GM21825 (cell line): Measurements from ENCODE around the gene CDH13.

Source experiments
- ATAC-seq: cut with Tn5 transposase; IDR thresholded peaks from one replicate; pipeline ENCODE4 v1.9.1; 2021; ENCODE audit warnings: mild to moderate bottlenecking, moderate library complexity; ENCODE audit not compliant: unreplicated experiment

The CDH13 gene

DNA sequence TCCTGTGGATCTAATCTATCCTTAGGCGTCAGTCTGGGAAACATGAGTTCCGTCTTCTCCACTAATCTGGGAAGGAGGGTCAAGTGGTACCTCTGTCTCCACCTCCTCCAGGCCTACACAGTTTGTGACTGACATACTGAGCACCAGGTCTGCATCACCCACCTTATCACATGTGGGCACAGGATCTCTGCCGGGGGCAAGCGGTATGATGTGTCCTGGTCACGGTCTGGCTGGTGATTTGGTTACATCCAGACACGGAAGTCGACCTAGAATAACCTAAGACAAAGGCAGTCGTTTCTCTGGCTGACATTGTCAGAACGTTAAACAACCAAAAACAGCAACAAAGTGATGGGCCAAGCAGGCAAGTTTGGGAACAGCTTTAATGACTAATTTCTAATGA is 1098.5 kb downstream of the CDH13 start:
- ATAC-seq = no peak

DNA sequence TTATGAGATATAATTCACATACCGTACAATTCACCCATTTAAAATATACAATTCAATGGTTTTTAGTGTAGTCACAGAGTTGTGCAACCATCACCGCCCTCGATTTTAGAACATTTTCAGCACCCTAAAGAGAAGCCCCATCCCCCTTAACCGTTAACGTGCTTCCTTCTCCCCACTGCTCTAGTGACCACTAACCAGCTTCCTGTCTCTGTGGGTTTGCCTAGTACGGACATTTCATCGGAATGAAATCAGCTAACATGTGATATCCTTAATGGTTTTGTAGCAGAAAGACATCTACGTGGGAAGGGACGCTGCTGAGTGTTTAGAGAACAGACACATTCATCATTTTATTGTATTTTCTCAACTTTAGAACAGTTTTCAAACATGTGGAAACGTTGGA is 1100.2 kb downstream of the CDH13 start:
- no peak for ATAC-seq

DNA sequence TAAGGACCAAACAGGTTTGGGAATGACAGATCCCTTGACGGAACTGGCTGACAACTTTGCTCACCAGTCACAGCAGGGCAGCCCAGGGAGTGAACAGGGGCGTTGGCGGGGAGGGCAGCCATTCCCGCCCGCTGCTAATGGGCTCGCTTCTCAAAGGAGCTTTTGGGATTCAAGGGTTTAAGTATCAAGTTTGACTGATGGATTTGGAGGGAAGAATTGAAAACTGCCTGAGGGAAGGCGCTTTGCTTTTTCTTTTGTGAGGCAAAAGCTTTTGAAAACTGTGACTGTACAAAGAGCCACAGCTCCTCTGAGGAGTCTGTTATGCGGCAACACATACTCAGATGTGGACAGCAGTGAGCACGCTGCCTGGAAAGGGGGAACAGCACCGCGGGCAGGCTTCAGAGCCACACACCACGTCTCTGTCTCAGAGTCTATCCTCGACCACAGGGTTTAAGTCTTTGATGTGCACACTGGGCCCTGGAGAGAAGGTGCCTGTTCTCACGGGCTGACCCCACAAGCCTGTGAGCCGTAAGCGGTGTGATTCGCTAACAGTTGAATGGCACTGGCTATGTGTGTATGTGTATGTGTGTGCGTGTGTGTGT is 1101.1 kb downstream of the CDH13 start:
- ATAC-seq = no peak

DNA sequence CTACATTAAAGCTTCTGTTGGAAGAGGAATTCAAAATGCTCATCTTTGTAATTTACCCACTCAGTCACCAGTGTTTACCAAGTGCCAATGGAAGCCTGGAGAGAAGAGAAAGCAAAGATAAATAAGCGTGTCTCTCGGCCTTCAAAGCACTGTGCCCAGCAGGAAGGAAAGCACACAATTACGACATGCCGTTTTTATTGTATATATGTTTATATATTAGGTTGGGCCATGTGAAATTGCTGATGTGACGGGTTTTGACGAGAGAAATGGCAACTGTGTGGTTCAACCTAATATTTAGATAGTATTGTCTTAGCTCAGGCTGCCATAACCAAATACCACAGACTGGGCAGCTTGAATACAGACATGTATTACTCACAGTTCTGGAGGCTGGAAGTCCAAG is 1101.7 kb downstream of the CDH13 start:
- no peak for ATAC-seq

DNA sequence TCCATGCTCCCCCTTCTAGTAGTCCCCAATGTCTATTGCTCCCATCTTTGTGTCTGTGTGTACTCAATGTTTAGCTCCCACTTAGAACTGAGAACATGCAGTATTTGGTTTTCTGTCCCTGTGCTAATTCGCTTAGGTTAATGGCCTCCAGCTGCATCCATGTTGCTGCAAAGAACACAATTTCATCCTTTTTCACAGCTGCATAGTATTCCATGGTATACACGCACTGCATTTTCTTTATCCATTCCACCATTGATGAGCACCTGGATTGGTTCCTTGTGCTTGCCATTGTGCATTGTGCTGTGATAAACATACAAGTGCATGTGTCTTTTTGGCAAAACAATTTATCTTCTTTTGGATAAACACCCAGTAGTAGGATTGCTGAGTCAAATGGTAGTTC is 1104.0 kb downstream of the CDH13 start:
- ATAC-seq = no peak

DNA sequence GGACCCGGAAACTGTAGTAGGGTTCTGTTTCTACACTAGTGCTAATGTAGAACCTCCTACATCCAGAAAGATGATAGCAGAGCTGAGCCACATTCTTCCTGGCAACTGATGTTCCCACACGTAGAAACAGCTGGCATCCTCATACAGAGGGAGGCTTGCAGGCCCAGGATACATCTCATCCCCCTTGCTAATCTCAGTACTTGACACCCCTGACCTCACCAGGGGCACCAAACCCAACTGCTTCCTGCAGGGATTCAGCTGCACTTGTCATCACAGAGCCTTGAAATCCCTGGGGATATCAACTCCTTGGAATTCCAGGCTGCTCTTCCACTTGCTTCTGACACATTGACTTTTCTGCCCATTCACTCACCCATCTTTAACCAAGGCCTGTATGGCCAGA is 1105.8 kb downstream of the CDH13 start:
- ATAC-seq = no peak

DNA sequence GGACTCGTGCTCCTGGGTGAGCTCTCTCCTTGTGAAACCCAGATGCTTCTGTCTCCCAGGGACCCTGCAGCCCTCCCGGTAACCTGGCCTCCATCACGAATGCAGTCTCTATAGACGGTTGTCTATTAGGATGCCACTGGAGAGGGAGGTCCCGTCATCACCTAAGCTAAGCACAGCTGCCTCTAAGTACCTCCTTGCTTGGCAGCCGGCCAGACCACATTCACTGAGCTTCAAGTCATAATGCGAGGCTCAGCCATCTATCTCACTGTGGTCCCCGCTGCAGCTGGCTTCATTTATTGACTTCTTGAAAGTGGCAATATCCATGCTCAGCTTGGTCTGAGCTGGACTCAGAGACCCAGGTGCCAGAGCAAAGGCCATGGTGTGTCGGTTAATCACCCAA is 1106.5 kb downstream of the CDH13 start:
- ATAC-seq = no peak

DNA sequence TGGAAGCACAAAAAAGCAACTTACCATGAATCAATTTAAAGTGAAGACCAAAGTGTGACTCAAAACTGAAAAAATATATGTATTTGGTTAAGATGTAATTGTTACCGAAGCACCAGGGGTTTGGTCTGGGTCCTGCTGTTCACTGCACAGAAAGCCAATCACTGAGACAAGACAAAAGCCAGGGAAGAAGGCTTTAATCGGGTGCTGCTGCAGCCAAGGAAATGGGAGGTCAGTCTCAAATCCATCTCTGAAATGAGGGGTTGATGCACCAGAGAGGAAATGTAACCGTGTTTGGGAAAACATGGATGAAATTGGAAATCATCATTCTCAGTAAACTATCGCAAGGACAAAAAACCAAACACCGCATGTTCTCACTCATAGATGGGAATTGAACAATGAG is 1107.4 kb downstream of the CDH13 start:
- ATAC-seq = no peak

DNA sequence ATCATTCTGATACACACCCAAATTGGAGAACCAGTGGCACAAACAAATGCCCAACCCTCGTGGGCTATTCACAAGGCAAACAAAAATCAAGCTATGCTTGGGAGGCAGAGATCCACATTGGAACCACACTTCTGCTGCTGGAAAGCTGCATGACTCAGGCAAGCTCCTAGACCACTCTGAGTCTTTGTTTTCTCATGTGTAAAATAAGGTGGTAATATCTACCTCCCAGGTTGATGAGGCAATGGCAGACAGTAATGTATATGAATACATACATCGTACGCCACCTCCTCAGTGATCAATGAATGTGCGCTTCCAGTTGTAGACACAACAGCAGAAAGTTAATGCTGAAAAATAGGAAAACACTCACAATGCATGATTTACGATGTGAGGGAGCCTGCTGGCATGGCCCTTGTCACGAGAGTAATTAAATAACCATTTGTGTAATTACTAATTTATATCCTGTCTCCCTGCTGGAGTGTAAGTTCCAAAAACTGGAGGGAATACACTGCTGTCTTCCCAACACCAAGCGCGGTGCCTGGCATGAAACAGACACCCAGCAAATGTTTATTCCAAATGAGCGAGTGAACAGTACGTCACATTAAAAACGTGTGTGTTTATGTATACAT is 1111.1 kb downstream of the CDH13 start:
- ATAC-seq = no peak

DNA sequence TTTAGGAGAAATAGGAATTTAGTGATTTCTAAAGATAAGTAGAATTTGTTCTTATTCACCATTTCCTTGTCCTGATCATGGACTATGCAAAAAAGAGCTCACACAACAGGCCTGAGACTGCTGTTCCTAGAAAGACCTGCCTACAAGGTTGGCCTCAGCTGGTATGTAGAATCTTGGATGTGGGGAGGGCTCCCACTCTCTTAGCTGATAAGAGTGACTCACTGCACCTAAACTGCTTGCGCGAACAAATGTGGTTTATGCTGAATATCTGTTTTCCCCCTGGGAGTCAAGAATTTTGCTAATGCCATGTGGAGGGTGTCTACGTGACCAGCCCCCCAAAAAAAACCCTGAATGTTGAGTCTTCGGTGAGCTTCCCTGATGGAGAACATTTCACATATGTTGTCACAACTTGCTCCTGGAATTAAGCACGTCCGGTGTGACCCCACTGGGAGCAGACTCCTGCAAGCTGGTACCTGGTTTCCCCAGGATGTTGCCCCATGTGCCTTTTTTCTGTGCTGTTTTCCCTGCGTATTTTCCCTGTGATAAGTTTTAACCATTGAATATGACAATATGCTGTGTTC is 1112.2 kb downstream of the CDH13 start:
- no peak for ATAC-seq

DNA sequence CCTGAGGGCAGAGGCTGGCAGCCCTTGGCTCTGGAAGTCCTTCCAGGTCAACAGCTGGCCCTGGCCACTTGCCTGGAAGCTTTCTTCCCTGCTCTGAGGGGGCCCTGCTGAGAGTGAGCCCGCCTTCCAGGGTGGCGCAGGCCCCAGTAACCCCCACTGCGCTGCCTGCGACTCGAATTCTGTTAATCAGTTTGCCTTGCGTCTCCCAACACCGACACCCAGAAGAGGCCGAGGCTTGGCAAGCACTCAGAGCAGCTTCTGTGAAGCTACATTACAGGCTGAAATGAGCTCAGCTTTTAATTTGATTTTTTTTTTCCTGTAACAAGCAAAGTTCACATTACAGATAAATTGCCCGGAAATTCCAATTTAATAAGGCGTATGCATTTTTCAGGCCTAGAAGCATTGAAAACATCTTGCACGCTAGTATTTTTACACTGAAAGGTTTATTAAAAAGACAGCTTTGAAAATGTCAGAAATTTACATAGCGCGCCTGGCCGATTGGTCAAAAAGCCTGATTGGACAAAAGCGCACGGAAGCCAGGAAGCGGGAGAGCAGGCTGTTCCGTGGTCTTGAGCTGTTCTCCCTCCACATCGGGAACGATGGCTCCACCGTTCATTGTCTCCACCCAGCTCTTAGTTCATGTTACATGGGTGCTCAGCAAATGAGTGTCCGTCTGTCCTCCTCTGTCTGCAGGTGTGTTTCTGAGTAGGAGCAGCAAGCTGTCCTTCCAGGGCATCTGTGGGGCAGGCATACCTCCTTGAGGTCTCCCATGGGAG is 1115.5 kb downstream of the CDH13 start:
- ATAC-seq = no peak

DNA sequence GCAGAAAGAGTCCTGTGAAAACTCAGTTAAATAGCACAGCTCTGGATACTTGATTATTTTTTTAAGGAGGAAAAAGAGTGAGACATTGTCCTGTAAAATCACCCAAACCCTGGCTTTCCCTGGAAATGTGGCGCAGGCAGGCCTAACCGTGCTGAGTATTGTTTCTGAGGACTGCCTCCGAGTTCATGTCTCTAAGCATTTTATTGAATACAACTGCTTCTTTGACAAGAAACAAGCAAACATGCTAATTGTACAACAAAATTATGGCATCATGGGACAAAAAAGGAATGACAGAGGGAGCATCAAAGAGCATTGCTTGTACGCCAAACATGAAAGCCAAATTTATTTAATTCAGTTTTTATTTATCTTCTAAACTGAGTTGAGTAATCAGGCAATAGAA is 1116.5 kb downstream of the CDH13 start:
- ATAC-seq = no peak

DNA sequence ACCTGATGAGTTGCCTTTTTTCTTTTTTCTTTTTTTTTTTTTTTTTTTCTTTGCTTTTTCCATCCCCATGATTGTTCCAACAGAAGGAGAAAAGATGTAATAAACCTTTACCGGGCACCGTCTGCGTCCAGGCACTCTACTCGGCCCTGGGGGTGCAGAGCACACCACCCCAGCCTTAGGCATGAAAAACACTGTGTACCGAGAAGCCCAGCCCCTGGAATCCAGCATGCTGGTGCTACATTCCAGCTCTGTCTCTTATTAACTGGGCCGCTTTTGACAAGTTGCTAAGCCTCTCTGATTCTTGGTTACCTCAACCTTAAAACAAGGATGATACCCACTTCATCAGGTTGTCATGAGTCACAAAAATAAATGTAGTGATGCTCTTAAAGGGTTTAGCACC is 1117.0 kb downstream of the CDH13 start:
- no peak for ATAC-seq

DNA sequence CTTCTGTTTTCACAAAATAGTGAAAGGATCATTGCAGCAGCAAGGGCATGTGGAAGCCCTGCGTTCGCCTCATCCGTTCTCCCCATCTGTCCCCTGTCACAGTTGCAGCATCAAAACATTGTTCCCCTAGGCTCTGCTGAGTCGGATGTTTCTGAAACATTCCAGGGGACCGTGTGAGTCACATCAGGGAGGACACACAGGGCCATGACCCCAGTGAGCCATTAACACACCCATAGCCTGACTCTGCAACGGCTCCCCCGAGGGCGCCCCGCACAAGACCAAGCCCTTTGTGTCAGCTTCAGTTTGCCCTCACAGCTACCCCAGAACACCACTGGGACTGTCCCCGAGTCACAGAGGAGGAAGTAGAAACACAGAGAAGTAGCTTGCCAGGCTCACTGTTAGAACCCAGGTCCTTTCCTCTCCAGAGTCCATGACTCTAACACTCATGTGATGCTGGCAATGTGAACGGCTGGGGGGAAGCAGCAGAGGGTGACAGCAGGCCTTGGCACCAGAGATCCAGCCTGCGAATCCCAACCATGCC is 1117.7 kb downstream of the CDH13 start:
- ATAC-seq = peak; percentile 74

DNA sequence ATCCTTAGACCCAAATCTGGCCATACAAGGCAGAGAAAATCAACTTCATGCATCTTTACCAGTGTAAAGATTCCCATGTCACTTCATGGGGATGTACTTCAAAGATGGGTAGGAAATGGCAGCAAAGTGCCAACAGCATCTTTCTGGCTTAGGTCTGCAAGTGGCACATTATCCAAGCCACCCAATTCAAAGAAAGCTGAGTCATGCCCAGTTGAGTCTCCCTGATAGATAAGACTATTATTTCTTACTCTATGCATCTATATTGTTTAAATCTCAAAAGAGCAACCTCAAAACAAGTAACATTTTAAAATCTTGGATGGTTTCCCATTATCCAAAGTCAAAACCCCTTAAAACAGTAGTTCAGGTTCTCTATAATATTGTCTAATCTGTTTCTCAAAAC is 1119.8 kb downstream of the CDH13 start:
- ATAC-seq = no peak

DNA sequence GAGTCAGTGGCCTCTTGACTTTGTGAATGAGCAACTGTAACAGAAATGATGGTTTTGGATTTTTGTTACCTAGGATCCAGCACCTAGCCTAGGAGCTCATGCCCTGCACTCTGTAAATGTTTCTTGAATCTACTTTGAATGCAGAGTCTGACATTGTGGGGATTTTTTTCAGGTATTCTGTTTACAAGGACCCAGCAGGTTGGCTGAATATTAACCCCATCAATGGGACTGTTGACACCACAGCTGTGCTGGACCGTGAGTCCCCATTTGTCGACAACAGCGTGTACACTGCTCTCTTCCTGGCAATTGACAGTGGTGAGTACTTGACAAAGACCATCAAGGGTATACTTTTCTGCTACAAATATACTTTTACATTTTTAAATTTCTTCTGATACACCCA is 1121.2 kb downstream of the CDH13 start:
- ATAC-seq = no peak

DNA sequence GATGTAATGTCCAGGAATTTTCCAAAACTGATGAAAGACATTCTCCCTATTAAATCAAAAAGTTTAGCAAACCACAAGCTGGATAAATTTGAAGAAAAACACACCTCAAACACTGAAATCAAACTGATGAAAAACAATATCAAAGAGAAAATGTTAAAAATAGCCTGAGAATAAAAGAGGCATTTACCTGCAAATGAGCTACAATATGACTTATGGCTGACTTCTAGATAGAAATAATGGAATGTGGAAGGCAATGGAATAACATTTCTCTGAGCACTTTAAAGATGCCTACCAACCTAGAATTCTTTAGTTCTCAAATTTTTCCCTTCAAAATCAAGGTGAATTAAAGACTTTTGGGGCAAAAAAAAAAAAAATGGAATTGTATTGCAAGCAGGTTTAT is 1128.6 kb downstream of the CDH13 start:
- no peak for ATAC-seq

DNA sequence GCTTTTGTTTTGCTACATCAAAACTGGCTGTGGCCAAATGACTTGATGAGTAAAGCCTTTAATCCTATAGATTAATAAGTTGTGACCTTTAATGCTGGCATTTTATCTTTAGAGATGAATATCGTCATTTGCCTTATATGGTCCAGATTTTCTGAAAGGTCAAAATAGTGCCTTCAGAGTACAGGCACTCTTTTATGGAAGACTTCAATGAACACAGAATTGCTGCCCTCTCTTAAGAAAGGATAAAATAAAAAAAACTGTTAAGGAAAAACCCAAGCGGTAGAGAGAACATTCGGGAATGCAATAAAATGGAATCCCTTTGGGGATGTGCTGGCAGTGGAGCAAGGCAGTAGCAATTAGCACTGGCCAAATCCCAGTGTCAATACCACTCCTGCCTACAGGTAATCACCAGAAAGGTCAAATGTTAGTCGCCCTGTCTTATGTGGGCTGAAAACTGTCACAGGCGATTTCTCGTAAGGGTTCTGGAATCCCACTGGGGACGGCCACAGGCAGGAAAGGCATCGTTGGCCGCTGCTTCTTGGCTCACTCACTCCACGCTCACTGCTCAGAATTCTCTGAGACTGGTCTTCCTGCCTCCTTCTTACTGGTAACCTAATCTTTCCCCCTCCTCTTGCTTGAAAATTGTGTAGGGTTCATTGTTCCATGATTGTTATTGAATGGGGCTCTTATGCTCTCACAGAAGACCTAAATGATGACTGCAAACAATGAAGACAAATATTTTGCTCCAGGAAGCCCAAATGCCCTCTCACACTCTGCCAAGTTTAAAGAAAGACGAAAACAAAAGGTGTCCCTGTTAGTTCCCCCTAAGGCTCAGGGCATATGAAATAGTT is 1135.6 kb downstream of the CDH13 start:
- no peak for ATAC-seq

DNA sequence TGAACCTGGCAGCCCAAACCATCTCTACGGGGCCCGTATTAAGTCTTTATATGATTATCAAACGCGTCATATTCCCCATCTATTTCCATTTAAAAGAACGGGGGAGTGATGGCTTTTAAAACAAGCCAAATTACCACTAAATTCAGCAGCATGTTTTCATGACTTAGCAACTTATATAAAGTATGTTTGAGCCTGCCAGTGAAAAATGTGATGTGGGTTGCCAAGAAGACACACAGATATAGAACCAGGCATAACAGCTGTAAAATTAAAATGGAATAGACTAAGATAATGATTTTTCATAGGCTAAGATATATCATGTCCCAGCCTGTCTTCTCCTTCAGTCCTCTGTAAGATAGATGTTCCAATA is 1136.2 kb downstream of the CDH13 start:
- no peak for ATAC-seq

DNA sequence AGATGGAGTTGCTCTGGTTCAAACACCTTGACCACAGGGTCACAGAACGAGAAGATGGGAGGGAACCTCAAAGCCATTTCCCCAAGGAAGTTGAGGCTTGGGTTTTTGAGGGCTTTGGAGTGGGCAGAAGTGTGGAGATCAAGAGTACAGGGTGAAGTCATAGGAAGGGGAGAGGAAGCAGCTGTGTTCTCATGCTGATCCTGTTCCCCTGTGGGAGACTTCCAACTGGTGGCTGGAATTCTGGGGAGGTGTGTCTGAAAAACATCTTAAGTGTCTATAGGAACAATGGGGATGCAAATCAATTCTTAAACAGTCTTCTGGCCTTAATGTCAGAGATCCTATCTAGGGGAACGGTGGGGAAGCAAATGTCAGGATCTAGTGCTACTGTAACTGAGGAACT is 1142.2 kb downstream of the CDH13 start:
- no peak for ATAC-seq
